CD4-positive, alpha-beta T cell treated with Interleukin-12 subunit alpha and Interleukin-12 subunit beta, for 1 hour (primary cell): Measurements from ENCODE around the gene DDX20.
"Not testable (repeated sequence)": the region's sequence is repeated elsewhere in the genome, so short reads cannot be mapped to it uniquely, and the experiment has no call there.

Experiments
- DNase-seq: peaks from one replicate; pipeline ENCODE4 v3.0.0-alpha.2; 2020

Gene DDX20

DNA sequence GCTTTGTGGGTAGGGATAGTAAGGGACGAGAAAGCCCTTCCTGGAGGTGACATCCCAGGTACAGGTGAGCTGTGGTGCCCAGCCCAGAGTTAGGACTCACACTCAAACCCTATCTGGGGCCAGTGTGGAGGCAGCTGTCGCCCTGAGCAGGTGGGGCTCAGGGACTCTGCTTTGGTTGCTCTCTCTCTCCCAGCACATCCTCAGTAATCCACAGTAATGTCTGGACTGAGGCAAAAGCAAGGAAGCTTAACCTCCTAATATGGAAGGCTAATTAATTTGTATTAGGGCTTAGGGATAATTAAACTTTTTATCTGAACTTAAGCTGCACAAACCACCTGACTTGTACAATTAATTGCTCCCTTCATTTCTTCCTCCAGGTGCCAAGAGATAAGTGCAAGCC, 38.2 kb downstream of the DDX20 start:
- no peak for DNase-seq

GRCh38 chr1:111795401-111795800, 39.7 kb downstream of the DDX20 start:
- no peak for DNase-seq

GRCh38 chr1:111798580-111798979, 42.9 kb downstream of the DDX20 start:
- DNase-seq = no peak

GRCh38 chr1:111799722-111800121, 44.0 kb downstream of the DDX20 start:
- not testable (repeated sequence) for DNase-seq

GRCh38 chr1:111801071-111801850, 45.6 kb downstream of the DDX20 start:
- DNase-seq = no peak

GRCh38 chr1:111802110-111802509, 46.4 kb downstream of the DDX20 start:
- DNase-seq = no peak

DNA sequence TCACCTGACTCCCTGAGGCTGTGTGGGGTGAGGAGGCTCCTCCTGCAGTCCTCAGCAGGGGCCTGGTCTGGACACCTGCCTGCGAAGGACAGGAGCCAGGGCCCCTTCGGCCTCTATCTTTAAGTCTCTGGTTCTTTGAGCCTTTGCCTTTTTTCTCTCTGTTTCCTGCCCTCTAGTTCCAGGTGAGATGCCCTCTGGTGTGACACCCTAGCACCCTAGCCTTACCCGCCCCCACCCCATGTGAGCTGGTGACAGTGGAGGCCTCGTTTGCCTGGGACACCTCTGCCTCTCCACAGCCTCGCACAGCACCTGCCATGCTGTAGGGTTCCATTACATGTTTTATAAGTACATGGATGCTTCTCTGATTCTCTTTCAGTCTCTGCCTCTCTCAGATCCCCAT, 47.3 kb downstream of the DDX20 start:
- DNase-seq = no peak

GRCh38 chr1:111803951-111804350, 48.2 kb downstream of the DDX20 start:
- DNase-seq = no peak

DNA sequence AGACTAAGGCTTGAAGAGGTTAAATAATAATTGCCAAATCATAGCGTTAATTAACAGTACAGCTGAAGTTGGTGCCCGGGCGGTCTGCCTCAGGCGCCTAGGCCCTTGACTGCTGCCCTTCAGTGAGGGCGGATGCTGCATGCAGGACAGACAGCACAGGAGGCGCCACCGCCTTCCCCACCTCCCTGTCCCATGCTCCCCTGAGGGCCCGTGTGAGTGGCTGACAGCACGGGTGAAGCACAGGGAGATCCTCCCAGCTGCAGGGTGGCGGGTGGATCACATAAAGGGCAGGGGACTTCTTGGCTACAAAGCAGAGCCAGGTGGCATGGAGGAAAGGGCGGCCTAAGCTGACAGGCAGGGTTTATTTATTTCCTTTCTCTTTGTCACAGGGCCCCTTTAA, 49.1 kb downstream of the DDX20 start:
- DNase-seq = no peak

- no peak for DNase-seq
These were observed 49.5 kb downstream of the DDX20 start for GRCh38 chr1:111805251-111805650.

DNA sequence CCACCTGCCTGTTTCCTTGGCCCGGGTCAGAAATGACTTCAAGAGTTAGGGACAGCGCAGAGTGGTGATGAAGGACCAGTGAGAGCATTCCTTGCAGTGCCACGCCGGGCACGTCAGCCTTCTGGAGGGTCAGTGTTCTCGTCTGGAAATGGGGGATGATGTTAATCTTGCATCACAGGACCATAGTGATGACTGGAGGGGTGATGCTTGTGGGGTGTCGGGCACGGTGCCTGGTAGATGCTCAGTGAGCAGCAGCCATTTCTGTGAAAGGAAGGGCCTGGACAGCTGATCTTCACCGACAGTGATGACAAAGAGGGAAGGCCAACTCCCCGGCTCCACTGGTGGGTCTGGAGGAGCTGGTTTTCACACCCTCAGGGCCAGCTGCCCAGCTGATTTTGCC, 56.2 kb downstream of the DDX20 start:
- DNase-seq = no peak

GRCh38 chr1:111812306-111812705, 56.6 kb downstream of the DDX20 start:
- no peak for DNase-seq

- no peak for DNase-seq
These were observed 58.0 kb downstream of the DDX20 start for GRCh38 chr1:111813440-111814304.

- no peak for DNase-seq
These were observed 58.6 kb downstream of the DDX20 start for GRCh38 chr1:111814305-111814628.

DNA sequence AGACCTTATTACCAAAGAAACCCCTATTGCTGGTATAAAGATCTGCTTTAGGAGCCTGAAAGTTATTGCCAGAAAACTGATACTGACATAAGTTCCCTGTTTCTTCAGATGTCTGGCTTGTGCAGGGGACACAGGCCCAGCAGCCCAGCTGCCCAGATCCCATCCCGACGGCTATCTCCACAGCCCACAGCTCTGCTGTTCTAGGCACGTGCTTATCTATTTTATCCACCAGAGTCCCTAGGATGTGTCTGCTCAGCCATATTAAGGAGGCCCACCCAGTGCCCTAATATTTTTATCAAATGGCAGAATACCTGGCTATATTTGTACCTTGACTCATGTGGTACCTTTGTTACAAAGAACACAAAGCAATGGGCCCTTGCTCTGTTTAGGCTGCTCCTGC, 58.9 kb downstream of the DDX20 start:
- no peak for DNase-seq
